Measurements from ENCODE around the gene SRCAP. TPM values are rescaled to one million over a fixed set of nuclear protein-coding genes. Genes with fewer than 3 reads are reported as not detected.
A peak's percentile ranks its signal among the peaks of the same experiment; 100 is the strongest.

The SRCAP gene
- total RNA-seq, 1 donor from 2014 or later: 60.1 TPM

- no peak for DNase-seq
- no peak overlapping the region for H3K27ac Mint-ChIP-seq (ENCODE audit: unreplicated experiment)
- H3K4me1 Mint-ChIP-seq (ENCODE audit: low read depth, unreplicated experiment): peaks cover 4% of the 10 kb centered on the region
- H3K9me3 Mint-ChIP-seq (ENCODE audit: unreplicated experiment): peaks cover 14% of the 10 kb centered on the region
- peaks cover 4% of the 10 kb centered on the region for H3K36me3 Mint-ChIP-seq (ENCODE audit: unreplicated experiment)
- no peak overlapping the region for H3K4me3 Mint-ChIP-seq (ENCODE audit: unreplicated experiment)
- peaks cover 7% of the 10 kb centered on the region for H3K27me3 Mint-ChIP-seq (ENCODE audit: unreplicated experiment)
- no peak for TF ChIP-seq CTCF (IDR thresholded peaks at IDR 0.05; ENCODE audit: partially characterized antibody, unreplicated experiment)
Measured at GRCh38 chr16:30744183-30744582, 45.2 kb downstream of the SRCAP start.

- Mint-ChIP-seq H3K36me3 (ENCODE audit: unreplicated experiment) (peaks cover 4% of the 10 kb centered on the region), H3K27me3 (ENCODE audit: unreplicated experiment) (peaks cover 7% of the 10 kb centered on the region), H3K27ac (ENCODE audit: unreplicated experiment) (no peak overlapping the region), H3K4me1 (ENCODE audit: low read depth, unreplicated experiment) (peaks cover 4% of the 10 kb centered on the region), H3K4me3 (ENCODE audit: unreplicated experiment) (peak overlapping the region; percentile 7), H3K9me3 (ENCODE audit: unreplicated experiment) (peaks cover 14% of the 10 kb centered on the region)
- no peak for DNase-seq
- no peak for TF ChIP-seq CTCF (IDR thresholded peaks at IDR 0.05; ENCODE audit: partially characterized antibody, unreplicated experiment)
Measured at GRCh38 chr16:30745082-30745481, 46.1 kb downstream of the SRCAP start.

- DNase-seq: no peak
- no peak overlapping the region for H3K4me3 Mint-ChIP-seq (ENCODE audit: unreplicated experiment)
- no peak for TF ChIP-seq CTCF (IDR thresholded peaks at IDR 0.05; ENCODE audit: partially characterized antibody, unreplicated experiment)
- peaks cover 15% of the 10 kb centered on the region for H3K9me3 Mint-ChIP-seq (ENCODE audit: unreplicated experiment)
- H3K36me3 Mint-ChIP-seq (ENCODE audit: unreplicated experiment): peaks cover 4% of the 10 kb centered on the region
- peaks cover 4% of the 10 kb centered on the region for H3K4me1 Mint-ChIP-seq (ENCODE audit: low read depth, unreplicated experiment)
- H3K27ac Mint-ChIP-seq (ENCODE audit: unreplicated experiment): no peak overlapping the region
- H3K27me3 Mint-ChIP-seq (ENCODE audit: unreplicated experiment): peaks cover 9% of the 10 kb centered on the region
Measured at GRCh38 chr16:30746638-30747175, 47.7 kb downstream of the SRCAP start.

- no peak for DNase-seq
- Mint-ChIP-seq H3K9me3 (ENCODE audit: unreplicated experiment) (peaks cover 12% of the 10 kb centered on the region), H3K4me1 (ENCODE audit: low read depth, unreplicated experiment) (peaks cover 4% of the 10 kb centered on the region), H3K36me3 (ENCODE audit: unreplicated experiment) (peaks cover 4% of the 10 kb centered on the region), H3K4me3 (ENCODE audit: unreplicated experiment) (peak overlapping the region; percentile 88), H3K27me3 (ENCODE audit: unreplicated experiment) (peaks cover 9% of the 10 kb centered on the region), H3K27ac (ENCODE audit: unreplicated experiment) (peak overlapping the region; percentile 17)
- TF ChIP-seq CTCF (IDR thresholded peaks at IDR 0.05; ENCODE audit: partially characterized antibody, unreplicated experiment): no peak
Measured at GRCh38 chr16:30747331-30747730, 48.4 kb downstream of the SRCAP start.

GRCh38 chr16:30747799-30748633 is 49.0 kb downstream of the SRCAP start, which contains the start of gene PHKG2:
TSS of gene PHKG2 (plus strand) at chr16:30748425. CDS start at chr16:30748821, 396 bp downstream.
- peaks cover 4% of the 10 kb centered on the region for H3K4me1 Mint-ChIP-seq (ENCODE audit: low read depth, unreplicated experiment)
- TF ChIP-seq CTCF (IDR thresholded peaks at IDR 0.05; ENCODE audit: partially characterized antibody, unreplicated experiment): no peak
- H3K36me3 Mint-ChIP-seq (ENCODE audit: unreplicated experiment): peaks cover 4% of the 10 kb centered on the region
- peak within 1 kb of the TSS; percentile 74 for H3K27ac Mint-ChIP-seq (ENCODE audit: unreplicated experiment)
- H3K4me3 Mint-ChIP-seq (ENCODE audit: unreplicated experiment): peak within 1 kb of the TSS; percentile 96
- H3K9me3 Mint-ChIP-seq (ENCODE audit: unreplicated experiment): peaks cover 12% of the 10 kb centered on the region
- H3K27me3 Mint-ChIP-seq (ENCODE audit: unreplicated experiment): peaks cover 9% of the 10 kb centered on the region
- DNase-seq: peak; percentile 99
